Mucosa of gallbladder (tissue), 1 donor: ENCODE results near the gene TAS1R1. TPM values are rescaled to one million over a fixed set of nuclear protein-coding genes. Genes with fewer than 3 reads are reported as not detected.

ENCODE experiments used
- DNase-seq: peaks from one replicate; pipeline ENCODE4 v3.0.0-alpha.2; 2020; ENCODE audit warnings: low spot score
- total RNA-seq: library from RNA; stranded (reverse); gene quantifications from one replicate; pipeline ENCODE4 v1.2.1, GENCODE V29; 2021
- donor health status: DM: no; HTN: no; CAD: no.

Gene TAS1R1
- total RNA-seq, 1 donor from 2014 or later = 0.49 TPM

- no peak for DNase-seq
Measured at GRCh38 chr1:6572653-6573383, 17.7 kb downstream of the TAS1R1 start.

GRCh38 chr1:6574025-6574620, 19.0 kb downstream of the TAS1R1 start:
- DNase-seq = no peak

GRCh38 chr1:6574818-6575217, 19.7 kb downstream of the TAS1R1 start:
- DNase-seq = no peak

GRCh38 chr1:6577831-6578525, 22.9 kb downstream of the TAS1R1 start:
- DNase-seq = no peak

- no peak for DNase-seq
Measured at GRCh38 chr1:6578624-6579373, 23.7 kb downstream of the TAS1R1 start.

- DNase-seq = peak; percentile 99
Measured at GRCh38 chr1:6579374-6580118, 24.4 kb downstream of the TAS1R1 start, which contains the start of gene ZBTB48. Gene ZBTB48, plus strand, starts transcription at chr1:6579994. Its CDS starts 616 bp downstream, at chr1:6580610.

GRCh38 chr1:6580119-6580592, 25.0 kb downstream of the TAS1R1 start:
- no peak for DNase-seq

GRCh38 chr1:6580593-6581409, 25.7 kb downstream of the TAS1R1 start:
- DNase-seq = no peak

GRCh38 chr1:6581561-6582305, 26.6 kb downstream of the TAS1R1 start:
- no peak for DNase-seq

- peak; percentile 75 for DNase-seq
Measured at GRCh38 chr1:6582370-6582769, 27.3 kb downstream of the TAS1R1 start.

GRCh38 chr1:6584126-6585080, 29.3 kb downstream of the TAS1R1 start:
- no peak for DNase-seq

- DNase-seq = no peak
Measured at GRCh38 chr1:6585081-6585722, 30.1 kb downstream of the TAS1R1 start.

- DNase-seq = no peak
Measured at GRCh38 chr1:6585841-6586240, 30.7 kb downstream of the TAS1R1 start.

GRCh38 chr1:6586404-6586816, 31.3 kb downstream of the TAS1R1 start:
- DNase-seq = no peak

GRCh38 chr1:6587261-6588005, 32.3 kb downstream of the TAS1R1 start:
- no peak for DNase-seq

GRCh38 chr1:6588128-6588892, 33.2 kb downstream of the TAS1R1 start:
- DNase-seq = no peak
